ENCODE measurements around the gene GSN.

The GSN gene

GRCh38 chr9:121350036-121350435 is 82.1 kb downstream of the GSN start:
- DNase-seq (ENCODE audit: low read depth in 1 of 2, low spot score in 1 of 2), result no peak

GRCh38 chr9:121350993-121351561 is 83.1 kb downstream of the GSN start:
- no peak for DNase-seq (ENCODE audit: low read depth in 1 of 2, low spot score in 1 of 2)

GRCh38 chr9:121353241-121354061 is 85.5 kb downstream of the GSN start:
- no peak for DNase-seq (ENCODE audit: low read depth in 1 of 2, low spot score in 1 of 2)

GRCh38 chr9:121354141-121354540 is 86.2 kb downstream of the GSN start:
- no peak for DNase-seq (ENCODE audit: low read depth in 1 of 2, low spot score in 1 of 2)

GRCh38 chr9:121354762-121355161 is 86.8 kb downstream of the GSN start:
- no peak for DNase-seq (ENCODE audit: low read depth in 1 of 2, low spot score in 1 of 2)

GRCh38 chr9:121357011-121357410 is 89.0 kb downstream of the GSN start:
- DNase-seq (ENCODE audit: low read depth in 1 of 2, low spot score in 1 of 2), result no peak

GRCh38 chr9:121358751-121359150 is 90.8 kb downstream of the GSN start:
- DNase-seq (ENCODE audit: low read depth in 1 of 2, low spot score in 1 of 2), result no peak

- DNase-seq (ENCODE audit: low read depth in 1 of 2, low spot score in 1 of 2), result no peak
Observed at GRCh38 chr9:121359351-121360294, 91.7 kb downstream of the GSN start.

- DNase-seq (ENCODE audit: low read depth in 1 of 2, low spot score in 1 of 2), result no peak
Observed at GRCh38 chr9:121360601-121361374, 92.8 kb downstream of the GSN start.

- no peak for DNase-seq (ENCODE audit: low read depth in 1 of 2, low spot score in 1 of 2)
Observed at GRCh38 chr9:121362813-121363621, 95.1 kb downstream of the GSN start.

- no peak for DNase-seq (ENCODE audit: low read depth in 1 of 2, low spot score in 1 of 2)
Observed at GRCh38 chr9:121363622-121363961, 95.6 kb downstream of the GSN start.

GRCh38 chr9:121364077-121364476 is 96.1 kb downstream of the GSN start:
- DNase-seq (ENCODE audit: low read depth in 1 of 2, low spot score in 1 of 2), result no peak

GRCh38 chr9:121364886-121365285 is 96.9 kb downstream of the GSN start:
- no peak for DNase-seq (ENCODE audit: low read depth in 1 of 2, low spot score in 1 of 2)

GRCh38 chr9:121365564-121365963 is 97.6 kb downstream of the GSN start:
- no peak for DNase-seq (ENCODE audit: low read depth in 1 of 2, low spot score in 1 of 2)

GRCh38 chr9:121366611-121367192 is 98.7 kb downstream of the GSN start:
- no peak for DNase-seq (ENCODE audit: low read depth in 1 of 2, low spot score in 1 of 2)

- DNase-seq (ENCODE audit: low read depth in 1 of 2, low spot score in 1 of 2), result no peak
Observed at GRCh38 chr9:121367306-121368137, 99.6 kb downstream of the GSN start.

GRCh38 chr9:121368138-121368522 is 100.2 kb downstream of the GSN start:
- DNase-seq (ENCODE audit: low read depth in 1 of 2, low spot score in 1 of 2), result no peak

GRCh38 chr9:121368745-121369144 is 100.8 kb downstream of the GSN start:
- DNase-seq (ENCODE audit: low read depth in 1 of 2, low spot score in 1 of 2), result no peak
